Neuronal stem cell (in vitro differentiated cells): ENCODE measurements around the gene ST6GALNAC3.

Experiments used
- DNase-seq: peaks from one replicate; pipeline ENCODE4 v3.0.0-alpha.2; 2013; ENCODE audit warnings: low spot score
- H2AFZ ChIP-seq: one replicate; pipeline ENCODE4 v1.6.1; 2013; ENCODE audit warnings: mild to moderate bottlenecking, low read length, inconsistent platforms
- H2AK5ac ChIP-seq: 2 replicates; pipeline ENCODE4 v1.6.1; 2013; ENCODE audit warnings: low read depth, mild to moderate bottlenecking, inconsistent platforms, low read length, moderate library complexity, mixed read lengths
- H2BK120ac ChIP-seq: 2 replicates; pipeline ENCODE4 v1.6.1; 2013; ENCODE audit warnings: low read depth, mild to moderate bottlenecking, inconsistent platforms, low read length, moderate library complexity, mixed read lengths
- H2BK12ac ChIP-seq: one replicate; pipeline ENCODE4 v1.6.1; 2013; ENCODE audit warnings: low read length, inconsistent platforms
- H2BK15ac ChIP-seq: 2 replicates; pipeline ENCODE4 v1.6.1; 2013; ENCODE audit warnings: mild to moderate bottlenecking, low read length, inconsistent platforms, mixed read lengths
- H2BK5ac ChIP-seq: one replicate; pipeline ENCODE4 v1.6.1; 2013; ENCODE audit warnings: inconsistent platforms, mild to moderate bottlenecking, low read length, moderate library complexity
- H3K14ac ChIP-seq: one replicate; pipeline ENCODE4 v1.6.1; 2013; ENCODE audit warnings: low read length, inconsistent platforms
- H3K18ac ChIP-seq: 2 replicates; pipeline ENCODE4 v1.6.1; 2013; ENCODE audit warnings: low read length, inconsistent platforms
- H3K23ac ChIP-seq: 2 replicates; pipeline ENCODE4 v1.6.1; 2013; ENCODE audit warnings: low read depth, mild to moderate bottlenecking, mixed read lengths, low read length, inconsistent platforms; ENCODE audit not compliant: poor library complexity
- H3K27ac ChIP-seq: replicated peaks from 3 replicates; pipeline ENCODE4 v1.5.1; 2013; ENCODE audit warnings: low read length, inconsistent platforms
- H3K27me3 ChIP-seq, 3 experiments: 2 replicates each; pipeline ENCODE4 v1.6.1; 2013; ENCODE audit warnings: low read length in 3 of 3, mild to moderate bottlenecking in 2 of 3, inconsistent platforms in 1 of 3, low read depth in 1 of 3, mixed read lengths in 1 of 3, moderate library complexity in 1 of 3; ENCODE audit not compliant: control insufficient read depth in 3 of 3, insufficient read depth in 3 of 3
- H3K36me3 ChIP-seq, 2 donors: replicated peaks in 1 of 2; 2 replicates each; pipeline ENCODE4 v1.6.1; 2013; ENCODE audit warnings: low read length in 2 of 2; ENCODE audit not compliant: control insufficient read depth in 2 of 2, insufficient read depth in 2 of 2
- H3K4ac ChIP-seq: 2 replicates; pipeline ENCODE4 v1.6.1; 2013; ENCODE audit warnings: inconsistent platforms, mild to moderate bottlenecking, low read length, moderate library complexity
- H3K4me1 ChIP-seq, 2 donors: 1 replicate in 1 of 2; 2 replicates in 1 of 2; pipeline ENCODE4 v1.6.1; 2013; ENCODE audit warnings: low read length in 2 of 2, low read depth in 1 of 2; ENCODE audit not compliant: control insufficient read depth in 2 of 2, insufficient read depth in 1 of 2
- H3K4me2 ChIP-seq: one replicate; pipeline ENCODE4 v1.6.1; 2013; ENCODE audit warnings: mild to moderate bottlenecking, low read length, inconsistent platforms; ENCODE audit not compliant: insufficient read depth, poor library complexity, severe bottlenecking
- H3K4me3 ChIP-seq, 2 donors: 2 replicates each; pipeline ENCODE4 v1.5.1; 2013; ENCODE audit warnings: low read length in 2 of 2, mild to moderate bottlenecking in 2 of 2, inconsistent platforms in 1 of 2, moderate library complexity in 1 of 2
- H3K79me1 ChIP-seq: one replicate; pipeline ENCODE4 v1.6.1; 2013; ENCODE audit warnings: low read depth, mild to moderate bottlenecking, inconsistent platforms, low read length, moderate library complexity
- H3K9ac ChIP-seq: one replicate; pipeline ENCODE4 v1.6.1; 2013; ENCODE audit warnings: mild to moderate bottlenecking, low read depth, low read length, inconsistent platforms; ENCODE audit not compliant: poor library complexity
- H3K9me3 ChIP-seq, 2 donors: replicated peaks in 1 of 2; 2 replicates each; pipeline versions ENCODE3 to v1.6.1; 2013; ENCODE audit warnings: low read length in 2 of 2, mild to moderate bottlenecking in 2 of 2, inconsistent platforms in 1 of 2, low read depth in 1 of 2, mixed read lengths in 1 of 2, moderate library complexity in 1 of 2; ENCODE audit not compliant: control insufficient read depth in 2 of 2, insufficient read depth in 1 of 2
- H4K8ac ChIP-seq: one replicate; pipeline ENCODE4 v1.6.1; 2013; ENCODE audit warnings: low read depth, mild to moderate bottlenecking, inconsistent platforms, low read length, moderate library complexity
- H4K91ac ChIP-seq: one replicate; pipeline ENCODE4 v1.6.1; 2013; ENCODE audit warnings: low read length, low read depth, mild to moderate bottlenecking, inconsistent platforms; ENCODE audit not compliant: poor library complexity
- WGBS, 2 donors: extraction: QIAGEN DNeasy Blood & Tissue Kit; methylation state at CpG; one replicate each; pipeline ENCODE4 v1.1.7; 2013; ENCODE audit warnings: missing lambda C conversion rate in 2 of 2, mixed read lengths in 1 of 2; ENCODE audit not compliant: insufficient read length in 2 of 2, insufficient replicate concordance in 1 of 2; ENCODE audit errors: extremely low coverage in 2 of 2; 5-methylcytosine and 5-hydroxymethylcytosine counted together

Gene ST6GALNAC3

GRCh38 chr1:76580206-76580605 lies 505.7 kb downstream of the ST6GALNAC3 start:
- Histone ChIP-seq H3K27me3 (no peaks in the 10 kb centered on the region), H2BK12ac (no peak overlapping the region), H3K14ac (no peak overlapping the region), H3K4ac (no peak overlapping the region), H3K9me3 (no peaks in the 10 kb centered on the region), H3K4me1 (peaks cover 0 to 9% of the 10 kb centered on the region in 2 donors), H3K79me1 (no peaks in the 10 kb centered on the region), H3K4me3 (no peak overlapping the region), H3K4me2 (no peak overlapping the region), H2BK120ac (no peak overlapping the region), H4K8ac (no peak overlapping the region), H2BK5ac (no peak overlapping the region), H2AFZ (no peak overlapping the region), H3K9ac (no peak overlapping the region), H2AK5ac (no peak overlapping the region), H4K91ac (no peak overlapping the region), H3K36me3 (no peaks in the 10 kb centered on the region), H2BK15ac (no peak overlapping the region), H3K18ac (no peak overlapping the region), H3K23ac (no peak overlapping the region), H3K27ac (no peak overlapping the region)
- WGBS, 2 donors: no CpG with 5 or more reads among the region's 2 CpGs
- DNase-seq: no peak

GRCh38 chr1:76581712-76582111 lies 507.2 kb downstream of the ST6GALNAC3 start:
- Histone ChIP-seq H3K79me1 (no peaks in the 10 kb centered on the region), H2BK5ac (no peak overlapping the region), H3K18ac (no peak overlapping the region), H2BK120ac (no peak overlapping the region), H3K4ac (no peak overlapping the region), H3K27ac (no peak overlapping the region), H3K4me1 (peaks cover 0 to 9% of the 10 kb centered on the region in 2 donors), H3K27me3 (no peaks in the 10 kb centered on the region), H3K9ac (no peak overlapping the region), H4K91ac (no peak overlapping the region), H3K4me3 (no peak overlapping the region), H2BK15ac (no peak overlapping the region), H3K23ac (no peak overlapping the region), H3K36me3 (no peaks in the 10 kb centered on the region), H2AK5ac (no peak overlapping the region), H2BK12ac (no peak overlapping the region), H3K14ac (no peak overlapping the region), H3K4me2 (no peak overlapping the region), H2AFZ (no peak overlapping the region), H3K9me3 (no peaks in the 10 kb centered on the region), H4K8ac (no peak overlapping the region)
- DNase-seq: no peak
- no CpG with 5 or more reads among the region's 2 CpGs for WGBS, 2 donors

GRCh38 chr1:76583235-76583868 lies 508.8 kb downstream of the ST6GALNAC3 start:
- DNase-seq: no peak
- no peak overlapping the region for H3K4me3 ChIP-seq
- no peak overlapping the region for H3K27ac ChIP-seq

GRCh38 chr1:76583875-76584477 lies 509.4 kb downstream of the ST6GALNAC3 start:
- Histone ChIP-seq H3K18ac (no peak overlapping the region), H3K36me3 (no peaks in the 10 kb centered on the region), H2BK15ac (no peak overlapping the region), H2BK120ac (no peak overlapping the region), H4K8ac (no peak overlapping the region), H3K4me2 (no peak overlapping the region), H2BK5ac (no peak overlapping the region), H2BK12ac (no peak overlapping the region), H3K27ac (no peak overlapping the region), H2AFZ (no peak overlapping the region), H3K4me1 (peaks cover 3 to 9% of the 10 kb centered on the region in 2 donors), H3K27me3 (no peaks in the 10 kb centered on the region), H4K91ac (no peak overlapping the region), H3K9ac (no peak overlapping the region), H3K14ac (no peak overlapping the region), H3K9me3 (no peaks in the 10 kb centered on the region), H2AK5ac (no peak overlapping the region), H3K23ac (no peak overlapping the region), H3K79me1 (no peaks in the 10 kb centered on the region), H3K4ac (no peak overlapping the region), H3K4me3 (no peak overlapping the region)
- WGBS, 2 donors: no CpG with 5 or more reads among the region's 1 CpG
- DNase-seq: no peak

More at GRCh38 chr1:76583235-76583868, 508.8 kb downstream of the ST6GALNAC3 start:
- no peak overlapping the region for H4K8ac ChIP-seq
- H3K79me1 ChIP-seq: no peaks in the 10 kb centered on the region
- H3K4me2 ChIP-seq: no peak overlapping the region
- H3K27me3 ChIP-seq: no peaks in the 10 kb centered on the region
- H2BK5ac ChIP-seq: no peak overlapping the region
- no peak overlapping the region for H2AK5ac ChIP-seq
- WGBS, 2 donors: no CpG with 5 or more reads among the region's 3 CpGs
- H3K4me1 ChIP-seq: peaks cover 3 to 9% of the 10 kb centered on the region in 2 donors
- H3K36me3 ChIP-seq: no peaks in the 10 kb centered on the region
- H3K23ac ChIP-seq: no peak overlapping the region
- no peak overlapping the region for H3K18ac ChIP-seq
- no peak overlapping the region for H3K4ac ChIP-seq
- no peak overlapping the region for H4K91ac ChIP-seq
- no peaks in the 10 kb centered on the region for H3K9me3 ChIP-seq
- H2BK15ac ChIP-seq: no peak overlapping the region
- peak overlapping the region; percentile 68 for H2AFZ ChIP-seq
- no peak overlapping the region for H2BK12ac ChIP-seq
- H3K9ac ChIP-seq: no peak overlapping the region
- H3K14ac ChIP-seq: no peak overlapping the region
- H2BK120ac ChIP-seq: no peak overlapping the region
